SIG-M5 treated with dmso at 0.1 percent for 504 hours (cell line): ENCODE data around the gene CNKSR2.

Experiments used
- DNase-seq: peaks from one replicate; lab custom pipeline; 2025; ENCODE audit not compliant: unreplicated experiment; lab: John Stamatoyannopoulos, UW

The CNKSR2 gene

DNA sequence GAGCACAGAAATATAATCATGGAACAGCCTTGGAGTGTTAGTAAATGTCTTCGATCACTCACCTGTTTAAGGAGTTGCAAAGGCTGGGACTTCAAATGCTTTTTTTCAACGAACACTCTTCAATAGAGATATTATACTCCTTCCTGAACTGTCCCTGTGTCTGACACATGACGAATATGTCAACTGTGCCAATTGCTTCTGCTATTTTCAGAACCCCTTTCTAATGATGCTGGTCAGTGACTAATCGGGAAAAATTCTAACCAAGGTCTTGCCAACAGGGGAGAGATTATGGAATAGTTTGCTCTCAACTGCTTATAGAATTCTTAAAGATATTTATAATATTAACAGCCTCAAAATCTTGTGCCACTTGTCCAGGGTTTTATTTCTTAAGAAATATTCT lies 292.5 kb downstream of the CNKSR2 start:
- DNase-seq, result no peak

GRCh38 chrX:21674430-21675186 lies 300.4 kb downstream of the CNKSR2 start:
- DNase-seq, result no peak

- DNase-seq, result no peak
These were observed 301.7 kb downstream of the CNKSR2 start for GRCh38 chrX:21675931-21676330.

GRCh38 chrX:21678048-21678612 lies 303.9 kb downstream of the CNKSR2 start:
- no peak for DNase-seq

DNA sequence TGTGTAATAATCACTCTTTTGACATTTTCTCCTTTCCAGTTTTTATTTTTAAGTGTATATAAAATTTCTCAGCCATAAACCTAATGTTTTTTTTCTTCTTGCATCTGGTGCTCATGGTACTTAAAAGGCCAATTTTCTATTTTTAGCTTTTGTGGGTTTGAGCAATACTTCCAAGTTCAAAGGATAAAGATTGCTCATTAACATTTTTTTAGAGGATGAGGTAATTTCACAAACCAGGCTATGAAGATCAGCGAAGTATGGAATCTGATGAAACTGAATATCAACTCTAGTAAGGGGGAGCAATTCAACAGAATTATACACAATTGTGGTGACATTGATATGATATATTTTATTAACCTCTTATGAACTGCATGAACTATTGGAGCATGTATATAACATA lies 309.7 kb downstream of the CNKSR2 start:
- no peak for DNase-seq

DNA sequence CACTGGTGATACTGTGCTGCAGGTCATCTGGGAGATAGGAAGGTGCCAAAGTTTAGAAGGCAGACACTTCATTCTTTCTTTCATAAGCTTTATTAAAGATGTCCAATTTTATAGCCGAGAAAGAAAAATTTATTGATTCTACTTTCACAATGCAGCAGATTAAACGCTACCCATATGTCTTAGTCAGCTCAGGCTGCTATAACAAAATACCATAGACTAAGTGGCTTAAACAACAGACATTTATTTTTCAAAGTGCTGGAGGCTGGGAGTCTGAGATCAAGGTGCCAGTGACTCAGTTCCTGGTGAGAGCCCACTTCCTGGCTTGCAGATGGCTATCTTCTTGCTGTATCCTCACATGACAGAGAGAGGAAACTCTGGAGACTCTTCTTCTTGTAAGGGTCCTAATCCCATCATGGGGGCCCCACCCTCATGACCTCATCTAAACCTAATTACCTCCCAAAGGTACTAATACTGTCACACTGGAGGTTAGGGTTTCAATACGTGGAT lies 317.3 kb downstream of the CNKSR2 start:
- no peak for DNase-seq

DNA sequence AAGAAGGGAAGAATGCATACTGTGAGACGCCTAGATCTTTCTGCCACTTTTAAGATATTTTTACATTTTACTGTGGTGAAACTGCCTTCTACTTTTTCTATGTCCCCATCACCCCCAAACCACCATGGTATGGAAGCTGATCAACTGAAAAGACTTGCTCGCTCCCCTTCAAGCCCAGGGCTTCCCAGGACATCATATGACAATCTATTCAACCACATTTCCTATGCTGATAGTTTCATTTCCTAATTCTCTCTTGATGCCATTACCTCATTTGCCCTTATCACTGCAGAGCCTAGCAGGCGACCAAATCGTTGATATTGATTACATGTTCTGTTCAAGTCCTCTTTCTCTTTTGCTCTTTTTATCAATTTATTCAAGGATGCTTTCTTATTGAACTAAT lies 324.1 kb downstream of the CNKSR2 start:
- peak; percentile 68 for DNase-seq

- no peak for DNase-seq
These were observed 324.9 kb downstream of the CNKSR2 start for GRCh38 chrX:21699136-21699535.

DNA sequence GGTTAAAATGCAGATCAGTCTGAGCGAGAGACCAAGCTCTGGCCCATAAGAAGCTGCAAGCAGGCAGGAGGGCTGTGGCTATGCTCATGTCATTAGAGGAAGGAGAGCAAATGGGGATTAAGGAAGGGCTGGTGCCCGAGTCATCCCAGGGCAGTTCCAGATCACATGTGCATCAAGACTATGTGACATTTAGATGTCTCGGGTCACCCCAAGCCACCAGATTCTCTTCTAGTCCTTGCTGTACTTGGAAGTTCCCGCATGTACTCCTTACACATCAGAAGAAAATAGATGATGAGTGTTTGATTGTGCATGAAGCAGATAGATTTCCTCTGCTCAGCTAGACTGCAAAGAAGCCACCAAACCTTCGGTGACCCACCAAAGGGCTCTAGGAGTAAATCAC lies 326.1 kb downstream of the CNKSR2 start:
- DNase-seq, result no peak

DNA sequence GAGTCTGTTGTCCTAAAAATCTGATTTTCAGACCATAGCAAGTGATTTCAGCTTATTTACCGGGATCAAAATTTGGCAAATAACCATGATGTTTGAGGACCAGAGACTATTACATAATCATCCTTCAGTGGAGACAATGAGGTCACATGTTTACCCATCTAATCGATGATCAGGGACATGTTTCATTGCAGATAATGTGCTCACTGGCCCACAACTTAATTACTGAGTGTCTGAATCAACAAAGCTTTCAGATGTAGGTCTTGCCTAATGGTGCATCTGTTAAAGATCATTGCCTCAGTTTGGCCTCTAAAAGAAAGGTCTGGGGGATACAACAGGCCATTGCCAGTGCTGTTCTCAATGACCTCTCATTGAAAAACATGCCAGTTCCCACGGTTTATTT lies 326.7 kb downstream of the CNKSR2 start:
- DNase-seq, result no peak

DNA sequence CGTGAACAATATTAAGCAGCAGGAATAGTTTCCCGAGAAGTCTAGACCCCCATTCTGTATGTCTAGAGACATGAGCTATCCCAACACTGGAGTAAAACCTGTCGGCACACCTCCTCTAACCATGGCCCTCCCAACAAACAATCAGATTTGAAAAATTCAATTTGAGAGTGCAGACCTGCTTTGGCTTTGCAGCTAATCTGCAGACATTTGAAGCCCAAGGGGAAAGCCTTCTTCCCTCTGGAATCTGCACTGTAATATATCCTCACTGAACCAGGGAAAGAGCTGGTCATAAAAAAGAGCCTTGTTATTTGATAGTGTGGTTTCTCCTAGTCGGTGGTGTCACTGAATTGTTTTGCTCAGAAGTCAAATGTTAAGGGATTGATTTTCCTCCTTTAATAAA lies 328.5 kb downstream of the CNKSR2 start:
- no peak for DNase-seq
